NCI-H1694 treated with DMSO at 0.1 percent for 48 hours (cell line): ENCODE data around the gene RIMS3.

Experiments
- DNase-seq: peaks from one replicate; lab custom pipeline; 2025; lab: John Stamatoyannopoulos, UW

RIMS3 gene

GRCh38 chr1:40691538-40692428, 26.3 kb upstream of the RIMS3 start, which contains the start of gene NFYC:
NFYC (plus strand) TSS chr1:40691704; CDS start chr1:40738844, 47,140 bp downstream.
- DNase-seq, result peak; percentile 95

DNA sequence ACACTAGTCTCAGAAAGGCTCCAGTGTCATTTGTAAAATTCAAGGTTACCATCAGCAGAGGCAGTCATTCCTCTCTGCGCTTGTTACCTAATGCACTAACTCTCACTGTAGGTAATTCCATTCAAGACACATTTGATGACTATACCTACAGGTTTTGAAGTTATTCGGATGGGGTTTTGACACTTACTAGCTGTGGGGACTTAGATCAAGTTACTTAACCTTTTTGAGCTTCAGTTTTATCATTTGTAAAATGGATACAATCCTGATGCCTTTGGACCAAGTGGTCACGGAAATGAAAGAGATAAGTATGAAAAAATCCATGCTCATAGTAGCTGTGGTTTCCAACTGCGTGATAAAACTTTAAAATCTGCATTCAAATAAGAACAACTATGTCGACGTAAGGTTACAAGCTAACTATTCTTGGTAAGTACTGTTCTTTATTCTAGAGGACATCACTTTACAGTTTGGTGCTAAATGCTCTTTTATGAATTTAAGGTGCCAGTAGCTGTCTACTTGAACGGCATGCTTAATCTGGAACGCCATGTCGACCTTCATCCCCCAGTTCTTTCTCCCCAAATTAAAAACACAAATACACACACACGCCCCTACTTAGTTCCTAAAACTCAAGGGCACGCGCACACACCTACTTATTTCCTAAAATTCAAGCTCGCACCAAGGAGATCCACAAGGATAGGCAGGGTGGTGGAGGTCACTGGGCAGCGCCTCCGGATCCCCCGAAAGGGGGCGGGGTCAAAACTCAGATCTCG, 25.5 kb upstream of the RIMS3 start:
- peak; percentile 40 for DNase-seq

GRCh38 chr1:40689737-40690136, 24.3 kb upstream of the RIMS3 start:
- no peak for DNase-seq

DNA sequence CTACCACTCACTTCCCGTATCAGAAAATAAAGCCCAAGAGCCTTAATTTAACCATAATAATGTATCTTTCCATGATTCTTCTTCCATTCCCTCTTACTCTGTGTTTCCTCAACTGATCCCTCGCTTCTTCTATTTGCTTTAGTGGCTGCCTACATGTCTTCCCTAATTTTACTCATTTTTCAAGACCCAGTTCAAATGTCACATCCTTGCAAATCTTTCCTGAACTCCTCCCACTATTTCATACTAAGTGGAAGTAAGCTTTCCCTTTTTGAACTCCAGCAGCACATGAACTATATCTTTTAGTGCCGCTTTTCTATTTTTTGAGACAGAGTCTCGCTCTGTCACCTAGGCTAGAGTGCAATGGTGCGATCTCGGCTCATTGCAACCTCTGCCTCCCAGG, 22.2 kb upstream of the RIMS3 start:
- DNase-seq, result no peak

DNA sequence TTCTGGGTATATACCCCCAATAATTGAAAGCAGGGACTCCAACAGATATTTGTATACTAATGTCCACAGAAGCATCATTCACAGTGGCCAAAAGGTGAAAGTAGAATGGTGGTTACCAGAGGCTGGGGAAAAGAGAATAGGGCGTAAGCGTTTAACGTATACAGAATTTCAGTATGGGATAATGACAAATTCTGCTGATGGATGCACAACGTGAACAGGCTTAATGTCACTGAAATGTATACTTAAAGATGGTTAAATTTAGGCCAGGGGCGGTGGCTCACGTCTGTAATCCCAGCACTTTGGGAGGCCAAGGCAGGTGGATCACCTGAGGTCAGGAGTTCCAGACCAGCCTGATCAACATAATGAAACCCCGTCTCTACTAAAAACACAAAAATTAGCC, 21.6 kb upstream of the RIMS3 start:
- no peak for DNase-seq

GRCh38 chr1:40684669-40685068, 19.2 kb upstream of the RIMS3 start:
- no peak for DNase-seq

DNA sequence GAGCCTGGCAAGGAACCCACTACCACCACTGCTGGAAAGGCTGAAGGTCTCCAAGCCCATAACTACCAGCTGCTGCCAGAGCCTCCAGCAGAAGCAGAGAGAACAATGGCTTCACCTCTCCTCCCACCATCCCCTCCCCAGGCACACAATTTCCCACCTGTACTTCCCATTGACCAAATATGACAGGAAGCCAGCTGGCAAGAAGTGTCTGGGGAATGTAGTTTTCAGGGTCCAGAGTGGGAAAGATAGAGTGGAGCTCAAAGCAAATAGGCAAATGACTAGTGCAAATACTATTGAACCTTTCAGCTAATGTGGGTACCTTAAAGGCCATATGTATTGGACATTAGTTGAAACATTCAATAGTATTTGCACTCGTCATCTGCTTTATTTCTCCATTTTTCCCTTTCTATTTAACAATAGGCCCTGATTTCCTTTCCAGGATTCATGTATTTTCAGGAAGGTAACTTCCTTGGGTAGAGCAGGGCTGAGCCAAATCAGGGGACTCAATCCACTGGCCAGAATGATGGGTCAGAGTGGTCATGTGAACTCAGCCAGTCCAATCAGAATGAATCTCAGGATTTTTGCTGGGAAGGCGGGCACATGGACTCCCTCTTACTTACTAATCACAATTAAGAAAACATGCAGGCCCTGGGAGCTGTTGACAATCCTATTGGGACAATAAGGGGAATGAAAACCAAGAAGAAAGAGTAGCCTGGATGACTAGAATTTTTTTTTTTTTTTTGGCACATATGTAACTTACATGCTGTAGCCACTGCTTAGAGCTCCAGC, 13.9 kb upstream of the RIMS3 start:
- DNase-seq, result no peak

GRCh38 chr1:40676501-40676900, 11.0 kb upstream of the RIMS3 start:
- no peak for DNase-seq

DNA sequence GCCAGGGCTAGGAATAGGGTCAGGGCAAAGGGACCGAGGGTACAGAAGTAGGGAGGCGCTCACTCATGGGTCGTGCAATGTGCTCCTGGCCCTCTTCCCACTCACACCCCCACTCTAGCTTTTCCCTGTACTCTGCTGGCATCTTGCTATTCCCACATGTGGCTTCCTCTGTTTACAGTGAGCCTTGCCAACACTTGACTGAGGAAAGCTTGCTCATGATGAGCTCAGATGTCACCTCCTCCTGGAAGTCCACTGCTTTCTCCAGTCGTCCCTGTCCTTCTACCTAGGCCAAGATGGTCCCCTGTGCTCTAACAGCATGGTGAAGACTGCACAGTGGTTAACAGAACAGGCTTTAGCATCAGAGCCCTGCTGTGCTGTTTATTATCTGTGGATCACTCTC, 8.0 kb upstream of the RIMS3 start:
- DNase-seq, result no peak

DNA sequence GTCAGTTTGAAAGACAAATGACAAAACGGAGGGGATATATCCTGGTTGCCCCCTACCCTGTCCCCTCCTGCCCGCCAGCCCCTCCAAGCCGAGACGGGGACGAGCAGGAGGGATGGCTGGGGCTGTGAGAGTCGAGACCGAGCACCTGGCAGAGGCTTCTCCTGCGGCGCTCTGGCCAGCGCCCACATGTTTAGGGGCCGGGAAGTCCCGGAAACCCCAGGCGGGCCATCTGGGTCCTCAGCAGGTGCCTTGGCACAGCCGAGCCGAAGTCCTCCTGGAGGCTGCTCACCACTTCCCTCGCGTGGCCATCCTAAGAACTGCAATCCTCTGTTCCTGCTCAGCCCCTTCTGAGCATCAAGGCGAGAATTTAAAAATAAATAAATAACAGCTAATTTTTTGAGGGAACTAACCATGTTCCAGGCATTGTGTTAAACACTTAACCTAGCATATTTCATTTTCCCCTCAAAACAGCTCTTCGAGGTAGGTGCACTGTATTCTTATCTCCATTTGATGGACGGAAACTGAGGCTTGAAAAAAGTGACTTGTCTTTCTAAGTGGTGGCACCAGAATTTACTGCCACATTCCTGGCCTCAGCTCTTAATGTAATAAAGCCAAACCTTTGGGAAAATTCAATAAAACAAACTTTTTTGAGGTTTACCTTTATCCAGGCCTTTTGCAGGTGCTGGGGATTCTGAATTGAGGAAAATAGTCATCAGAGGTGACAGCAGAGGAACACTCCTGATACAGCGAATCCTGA, 3.5 kb upstream of the RIMS3 start:
- DNase-seq, result peak; percentile 58

DNA sequence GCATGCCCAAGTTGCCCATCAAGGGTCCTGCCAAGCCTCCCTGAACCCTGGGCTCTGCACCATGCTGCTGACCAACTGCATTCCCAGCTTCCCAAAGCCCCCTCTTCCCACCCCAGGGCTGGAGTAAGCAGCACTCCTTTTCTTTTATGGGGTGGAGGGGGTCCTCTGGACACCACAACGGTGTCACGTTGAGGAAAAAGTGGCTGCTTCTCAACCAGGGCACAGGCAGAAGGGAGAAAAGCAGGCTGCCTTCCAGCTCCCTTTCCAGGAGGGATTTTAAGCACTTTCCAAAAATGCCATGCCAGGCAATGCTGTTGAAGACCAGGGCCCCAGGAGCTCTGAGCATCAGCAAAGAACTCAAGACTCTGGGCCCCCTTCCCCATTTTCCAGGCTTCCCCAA, 691 bp downstream of the RIMS3 start:
- no peak for DNase-seq

DNA sequence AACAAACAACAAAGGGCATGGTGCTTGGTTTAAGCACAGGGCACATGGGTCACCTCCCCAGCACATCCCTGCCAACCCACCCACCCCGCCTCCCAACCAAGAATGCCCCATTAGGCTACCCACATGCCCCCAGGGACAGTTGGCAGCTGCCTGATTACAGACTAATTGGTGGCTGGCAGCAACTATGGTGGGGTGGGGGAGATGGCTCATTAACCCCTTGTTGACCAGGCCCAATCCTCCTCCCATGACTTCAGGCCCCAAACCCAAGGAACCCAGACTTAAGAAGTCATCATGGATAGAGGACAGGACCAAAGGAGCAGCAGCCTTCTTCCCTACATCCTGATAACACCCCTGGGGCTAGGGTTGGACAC, 1.3 kb downstream of the RIMS3 start:
- peak; percentile 50 for DNase-seq

GRCh38 chr1:40663324-40664166, 1.9 kb downstream of the RIMS3 start:
- DNase-seq, result peak; percentile 3

GRCh38 chr1:40662864-40663263, 2.6 kb downstream of the RIMS3 start:
- no peak for DNase-seq

- DNase-seq, result no peak
Observed at GRCh38 chr1:40662151-40662550, 3.3 kb downstream of the RIMS3 start.

DNA sequence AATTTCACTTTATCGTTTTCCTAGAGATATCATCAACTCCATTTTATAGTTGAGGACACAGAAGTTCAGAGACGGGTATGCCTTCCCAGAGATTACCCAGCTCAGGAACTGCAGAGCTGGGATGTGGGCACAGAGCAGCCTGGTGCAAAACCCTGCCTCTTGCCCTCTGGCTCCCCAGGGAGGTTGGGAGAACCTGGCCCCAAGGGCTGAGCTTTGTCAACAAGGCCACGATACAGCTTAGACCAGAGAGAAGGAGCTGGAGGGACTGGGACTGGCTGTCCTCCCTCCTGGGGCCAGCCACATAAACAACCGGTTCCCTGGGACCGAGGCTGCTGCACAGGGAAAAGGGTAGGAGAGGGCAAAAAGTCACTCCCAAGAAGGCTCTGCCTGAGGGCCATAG, 3.8 kb downstream of the RIMS3 start:
- no peak for DNase-seq

- DNase-seq, result no peak
Observed at GRCh38 chr1:40659649-40659947, 5.9 kb downstream of the RIMS3 start.

DNA sequence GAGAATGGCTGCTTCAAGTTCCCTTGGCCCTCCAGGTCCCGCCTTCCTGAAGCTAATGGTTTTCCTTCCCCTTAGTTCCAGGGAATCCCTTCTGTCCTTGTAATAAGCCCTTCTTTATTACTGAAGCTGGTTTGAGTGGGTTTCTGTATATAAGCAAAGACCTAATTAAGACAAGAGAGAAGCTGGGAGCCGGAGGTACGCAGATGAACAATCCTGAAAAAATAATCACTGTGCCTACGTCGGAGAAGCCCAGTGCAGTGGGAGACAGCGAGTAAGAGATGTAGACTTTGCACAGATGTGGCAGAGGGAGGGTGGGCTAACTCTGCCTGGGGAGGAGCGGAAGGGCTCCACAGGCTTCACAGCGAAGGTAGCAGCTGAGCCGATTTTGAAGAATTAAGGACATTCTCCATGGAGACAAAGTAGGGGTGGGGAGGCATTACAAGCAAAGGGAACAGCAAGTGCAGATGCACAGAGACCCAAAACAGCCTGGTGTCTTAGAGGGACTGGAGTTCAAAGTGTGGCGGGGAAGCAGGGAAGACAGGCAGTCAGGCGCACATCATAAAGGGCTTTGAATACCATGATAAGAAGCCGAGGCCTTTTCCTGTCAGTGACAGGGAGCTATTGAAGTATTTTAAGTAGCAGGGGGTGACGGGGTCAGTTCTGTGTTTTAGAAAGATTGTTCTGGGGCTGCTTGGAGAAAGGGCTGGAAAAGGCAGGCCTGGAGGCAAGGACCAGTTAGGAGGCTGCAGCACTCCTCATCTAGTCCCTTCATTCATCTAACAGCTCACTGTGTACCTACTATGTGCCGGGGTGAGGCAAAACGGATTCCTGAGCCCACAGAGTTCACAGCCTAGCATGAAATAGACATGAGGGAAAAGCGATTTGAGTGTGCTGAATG, 6.5 kb downstream of the RIMS3 start:
- no peak for DNase-seq

GRCh38 chr1:40657046-40657445, 8.4 kb downstream of the RIMS3 start:
- no peak for DNase-seq
